Stimulated activated CD8-positive, alpha-beta memory T cell treated with anti-CD3 and anti-CD28 coated beads, Interleukin-15, amount 100 ng/mL, for 24 hours (primary cell): Measurements from ENCODE around the gene FOXP4.
A peak's percentile ranks its signal among the peaks of the same experiment; 100 is the strongest.

ENCODE experiments used
- DNase-seq: peaks from one replicate; pipeline ENCODE4 v3.0.0-alpha.2; 2020; ENCODE audit warnings: low read depth

FOXP4 gene

DNA sequence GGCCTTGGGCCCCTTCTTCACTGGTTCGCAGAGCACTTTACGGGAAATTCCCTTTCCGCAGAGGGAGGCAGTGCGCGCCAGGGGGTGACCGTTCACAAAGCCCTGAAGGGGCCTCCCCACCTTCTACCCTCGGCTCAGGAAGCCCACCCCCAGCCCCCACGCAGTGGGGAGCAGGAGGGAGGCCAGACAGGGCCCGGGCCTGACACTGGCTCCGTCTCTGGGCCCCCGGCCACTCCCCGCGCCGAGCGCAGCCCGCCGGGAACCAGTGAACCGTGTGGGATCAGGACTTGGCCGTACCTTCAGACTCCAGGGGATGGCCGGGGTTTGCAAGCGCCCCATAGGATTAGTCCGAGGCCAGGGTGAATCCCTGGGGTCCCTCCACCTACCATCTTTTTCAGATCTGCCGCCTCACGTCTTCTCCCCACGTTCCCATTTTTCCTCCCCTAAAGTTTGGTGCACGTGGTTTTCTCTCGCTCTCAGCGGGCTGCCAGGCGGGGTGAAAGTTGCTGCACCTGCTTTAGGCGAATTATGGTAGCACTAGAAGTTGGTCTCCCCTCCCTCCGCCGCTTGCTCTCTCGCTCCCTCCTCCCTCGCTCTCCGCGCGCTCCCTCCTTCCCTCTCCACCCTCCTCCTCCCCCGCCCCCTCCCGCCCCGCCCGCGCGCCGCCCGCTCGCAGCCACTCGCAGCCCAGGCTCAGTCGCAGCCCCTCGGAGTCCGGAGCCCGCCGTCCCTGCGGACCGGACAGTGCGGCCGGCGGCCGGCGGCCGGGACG, at the start of gene FOXP4:
FOXP4 (plus strand) TSS at position 679 of the 772 bp plus-strand sequence. CDS start 19,380 bp downstream, outside the sequence.
- peak; percentile 53 for DNase-seq

DNA sequence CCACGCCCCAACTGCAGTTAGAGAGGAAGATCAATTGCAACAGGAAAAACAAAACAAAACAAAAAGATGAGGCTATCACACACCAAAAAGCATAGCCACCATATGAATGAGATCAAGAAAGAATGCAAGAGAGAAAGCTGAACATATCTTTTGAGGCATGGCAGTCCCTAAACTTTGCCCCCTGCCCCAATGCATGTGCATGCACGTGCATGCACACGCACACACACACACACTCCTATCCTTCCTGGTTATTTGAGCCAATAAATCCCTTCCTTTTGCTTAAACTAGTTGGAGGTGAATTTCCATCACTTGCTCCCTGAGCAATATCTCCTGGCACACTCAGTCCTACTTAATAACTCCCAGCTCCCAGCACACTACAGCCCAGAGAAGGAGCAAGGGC, 48.6 kb upstream of the FOXP4 start:
- no peak for DNase-seq

DNA sequence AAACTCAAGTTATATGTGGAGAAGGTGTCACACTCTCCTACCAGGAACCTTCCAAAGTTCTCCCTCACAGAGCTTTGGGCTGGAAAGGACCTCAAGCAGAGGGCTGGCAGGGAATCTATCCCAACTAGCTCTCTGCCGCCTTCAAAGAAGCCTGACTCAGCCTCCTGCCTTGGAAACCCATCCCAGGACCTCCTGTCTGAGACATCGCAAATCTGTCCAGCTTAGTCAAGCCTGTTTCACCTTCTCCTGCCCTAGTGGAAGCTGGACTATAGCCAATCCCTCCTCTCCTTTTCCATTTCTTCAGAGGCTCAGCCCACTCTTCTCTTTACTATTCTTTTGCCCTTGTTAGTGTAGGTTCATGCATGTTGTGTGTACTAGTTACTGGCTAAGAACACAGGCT, 48.2 kb upstream of the FOXP4 start:
- no peak for DNase-seq

DNA sequence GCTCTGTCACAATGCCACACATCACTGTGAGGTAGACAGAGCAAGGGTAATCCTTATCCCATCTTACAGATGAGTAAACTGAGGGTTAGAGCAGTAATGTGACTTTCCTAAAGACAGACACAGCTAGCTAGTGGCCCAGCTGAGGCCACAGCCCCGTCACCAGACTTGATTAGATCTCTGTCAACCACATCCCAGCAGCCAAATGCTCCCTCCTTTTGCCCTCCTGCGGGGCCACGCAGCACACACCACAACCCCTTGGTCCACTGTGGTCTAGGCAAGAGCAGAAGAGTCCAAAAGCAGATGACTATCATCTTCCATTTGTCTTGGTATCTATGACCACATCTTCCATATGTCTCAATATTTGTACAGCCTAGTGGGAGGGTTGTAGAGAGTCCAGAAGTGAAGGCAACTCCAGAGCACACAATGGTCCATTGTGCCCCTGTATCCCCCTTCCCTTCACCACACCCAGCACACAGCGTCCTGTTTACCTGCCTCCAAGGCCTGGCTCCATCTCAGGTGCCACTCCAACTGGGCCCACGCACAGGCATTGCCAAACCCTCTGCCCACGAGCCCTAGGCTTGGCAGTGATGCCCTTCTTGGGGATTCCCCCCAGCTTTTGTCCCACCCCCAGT, 47.1 kb upstream of the FOXP4 start:
- DNase-seq, result no peak

GRCh38 chr6:41500561-41500960, 45.6 kb upstream of the FOXP4 start:
- DNase-seq, result no peak

- DNase-seq, result no peak
Measured at GRCh38 chr6:41502566-41502916, 43.6 kb upstream of the FOXP4 start.

DNA sequence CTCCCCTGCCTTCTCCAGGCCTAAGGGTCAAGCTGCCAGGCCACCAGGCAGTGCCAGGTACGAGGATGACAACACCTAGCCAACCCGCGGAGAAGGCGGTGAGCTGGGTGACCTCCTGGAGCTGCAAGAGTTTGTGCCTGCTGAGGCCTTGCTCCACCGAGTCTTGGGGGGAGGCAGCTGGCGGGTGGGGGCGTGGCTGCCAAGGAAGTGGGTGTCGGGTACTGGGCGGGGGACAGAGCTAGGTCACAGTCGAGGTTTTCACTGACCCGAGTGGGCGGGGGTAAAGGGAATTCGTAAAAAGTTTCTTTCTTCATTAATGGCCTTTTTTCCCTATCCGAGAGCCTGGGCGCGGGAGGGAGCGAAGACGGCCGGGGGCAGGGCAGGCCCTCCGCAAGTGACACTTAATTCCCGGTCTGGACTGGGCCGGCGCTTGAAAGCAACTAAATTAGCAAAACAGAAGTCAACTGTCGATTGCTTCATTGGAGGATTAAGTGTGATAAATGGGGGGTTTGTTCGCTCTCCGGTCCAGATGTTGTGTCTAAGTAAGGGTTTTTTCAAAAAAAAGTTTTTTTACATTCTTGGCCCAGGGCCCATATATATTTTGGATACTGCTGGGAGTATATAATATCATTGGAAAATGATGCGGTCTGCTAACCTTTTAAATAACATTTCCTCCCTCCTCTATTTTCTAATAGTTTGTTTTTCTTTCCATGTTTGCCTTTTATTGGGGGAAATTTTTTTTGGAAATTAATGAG, 43.1 kb upstream of the FOXP4 start:
- no peak for DNase-seq

GRCh38 chr6:41503827-41504465, 42.2 kb upstream of the FOXP4 start:
- no peak for DNase-seq

DNA sequence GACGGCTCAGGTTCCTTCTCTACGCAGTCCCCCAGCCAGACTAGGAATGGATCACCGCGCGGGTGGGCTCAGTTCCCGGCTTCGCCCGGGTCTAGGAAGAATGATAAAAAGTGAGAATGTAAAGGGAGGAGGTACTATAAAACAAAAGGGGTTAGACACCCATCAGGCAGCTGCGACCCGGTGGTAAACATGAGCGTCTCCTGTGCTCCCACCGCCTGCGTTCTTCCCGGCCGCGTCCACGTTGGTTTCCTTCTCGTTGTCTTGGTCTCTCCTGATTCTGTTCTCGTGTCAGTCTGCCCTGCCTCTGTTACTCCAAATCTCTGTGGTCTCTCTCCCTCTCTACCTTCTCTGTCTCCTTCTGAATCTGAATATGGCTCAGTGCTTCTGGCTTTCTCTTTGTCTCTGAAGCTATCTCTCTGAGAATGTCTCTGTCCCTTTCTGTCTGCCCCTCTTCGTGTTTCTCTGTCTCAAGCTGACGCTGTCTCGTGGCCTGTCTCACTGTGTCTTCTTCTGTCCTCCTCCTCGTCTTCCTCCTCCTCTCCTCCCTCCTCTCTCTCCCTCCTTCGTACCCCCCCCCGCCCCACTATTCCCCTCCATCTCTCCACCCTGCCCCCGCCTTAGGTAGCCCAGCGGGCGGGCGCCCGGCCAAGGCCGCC, 41.6 kb upstream of the FOXP4 start:
- DNase-seq, result no peak

GRCh38 chr6:41505122-41506049, 40.8 kb upstream of the FOXP4 start:
- no peak for DNase-seq

GRCh38 chr6:41508479-41508878, 37.7 kb upstream of the FOXP4 start:
- DNase-seq, result no peak

DNA sequence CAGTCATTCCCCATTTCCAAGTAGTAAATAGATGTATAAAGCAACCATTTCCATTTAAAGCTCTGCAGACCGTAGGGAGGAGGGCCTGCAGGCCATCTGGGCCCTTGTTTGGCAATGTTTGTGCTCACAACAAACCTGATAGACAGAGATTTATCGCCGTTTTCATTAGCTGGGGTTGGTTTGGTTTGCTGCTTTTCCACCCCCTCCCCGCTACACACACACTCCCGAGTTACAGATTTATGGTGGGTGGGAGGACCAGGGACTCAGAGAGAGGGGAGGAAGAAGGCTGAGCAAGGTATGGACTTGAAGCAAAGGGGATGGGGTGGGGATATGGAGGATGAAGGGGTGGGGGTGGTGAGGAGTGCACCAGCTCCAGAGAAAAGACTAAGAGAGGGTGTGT, 36.6 kb upstream of the FOXP4 start:
- no peak for DNase-seq

GRCh38 chr6:41511443-41512060, 34.6 kb upstream of the FOXP4 start:
- no peak for DNase-seq

GRCh38 chr6:41512146-41512701, 34.0 kb upstream of the FOXP4 start:
- DNase-seq, result no peak

DNA sequence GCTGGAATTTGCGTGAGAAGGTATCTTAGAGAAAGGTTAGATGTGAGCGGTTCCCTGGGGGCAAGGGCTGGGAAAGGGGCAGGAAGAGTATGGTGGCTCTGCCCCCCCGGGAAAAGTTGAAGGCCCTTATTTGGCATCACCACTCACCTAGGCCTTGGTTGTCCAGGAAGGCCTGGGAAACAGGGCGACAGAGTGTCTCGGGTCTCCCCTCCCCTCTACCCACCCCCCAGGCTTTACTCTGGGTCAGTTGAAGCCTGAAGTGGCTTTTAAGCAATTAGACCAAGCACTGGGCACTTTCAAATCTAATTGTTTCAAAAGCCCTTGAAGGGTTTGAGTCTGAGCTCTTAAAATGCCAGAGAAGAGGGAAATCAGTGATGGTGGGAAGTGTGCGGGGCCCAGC, 30.2 kb upstream of the FOXP4 start:
- DNase-seq, result no peak

GRCh38 chr6:41518118-41518517, 28.1 kb upstream of the FOXP4 start:
- DNase-seq, result no peak

- no peak for DNase-seq
Measured at GRCh38 chr6:41519305-41519744, 26.9 kb upstream of the FOXP4 start.

DNA sequence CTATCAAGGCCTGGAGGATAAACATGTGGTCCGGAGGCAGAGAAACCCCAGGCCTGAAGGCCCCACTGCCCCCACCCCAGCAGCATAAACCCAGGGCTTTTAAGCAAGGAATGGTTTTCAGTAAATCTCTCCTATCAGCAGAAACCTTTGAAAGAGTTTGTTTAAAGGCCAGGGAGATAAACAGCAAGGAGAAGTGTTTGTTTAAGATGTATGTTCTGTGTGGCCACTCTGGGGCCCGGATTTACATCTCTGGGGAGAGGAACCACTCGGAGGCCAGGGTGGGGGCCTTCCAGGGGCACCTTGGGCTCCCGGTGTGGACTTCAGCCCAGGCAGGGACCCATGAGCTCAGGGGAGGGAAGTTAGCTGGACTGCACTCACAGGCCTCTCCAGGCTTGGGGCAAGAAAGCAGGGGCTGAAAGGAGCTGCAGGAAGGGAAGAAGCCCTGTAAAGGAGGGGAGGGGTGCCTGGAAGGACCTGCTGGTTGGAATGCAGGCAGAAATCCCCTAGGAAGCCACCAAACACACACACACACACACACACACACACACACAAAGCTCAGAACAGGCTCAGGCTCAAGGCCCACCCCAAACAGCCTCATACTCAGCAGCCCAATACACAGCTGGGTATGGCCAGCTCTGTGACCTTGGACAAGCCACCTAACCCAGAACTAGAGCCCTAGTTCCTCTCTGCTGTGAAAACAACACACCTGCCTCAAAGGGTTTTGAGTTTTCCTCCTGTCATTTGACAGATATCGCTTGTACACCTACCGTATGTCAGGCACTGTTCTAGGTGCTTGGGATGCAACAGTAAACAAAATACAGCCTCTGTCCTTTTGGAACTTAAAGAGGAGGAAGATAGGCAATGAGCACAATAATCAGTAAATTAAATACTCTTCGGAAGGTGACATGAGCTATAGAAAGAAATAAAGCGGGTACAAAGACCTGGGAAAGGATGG, 26.2 kb upstream of the FOXP4 start:
- no peak for DNase-seq
